Measurements from ENCODE around the gene EHF.

EHF gene

DNA sequence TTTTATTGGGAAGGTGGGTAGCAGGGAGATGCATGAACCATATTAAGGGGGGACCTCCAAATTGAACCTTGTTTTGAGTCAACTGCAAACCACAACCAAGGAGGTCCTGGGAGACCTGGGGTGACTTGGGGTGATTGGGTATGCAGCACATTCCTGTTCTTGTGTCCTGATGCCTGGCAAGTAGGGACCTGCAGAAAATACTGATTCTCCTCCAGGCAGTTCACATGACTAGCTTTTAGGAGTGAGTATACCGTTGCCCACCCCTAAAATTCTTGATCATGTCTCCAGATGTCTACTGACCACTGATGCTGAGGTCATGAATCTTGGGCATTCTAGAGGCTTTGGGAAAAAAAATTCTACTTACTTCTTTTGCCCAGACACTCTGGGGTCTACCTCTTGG, 6.3 kb downstream of the EHF start:
- H3K4me3 ChIP-seq (ENCODE audit: insufficient read depth, low read length, poor library complexity, severe bottlenecking) = no peak overlapping the region
- no peaks in the 10 kb centered on the region for H3K9me2 ChIP-seq (replicated peaks; ENCODE audit: insufficient read depth, low read length)
- TF ChIP-seq, protein P1, sequence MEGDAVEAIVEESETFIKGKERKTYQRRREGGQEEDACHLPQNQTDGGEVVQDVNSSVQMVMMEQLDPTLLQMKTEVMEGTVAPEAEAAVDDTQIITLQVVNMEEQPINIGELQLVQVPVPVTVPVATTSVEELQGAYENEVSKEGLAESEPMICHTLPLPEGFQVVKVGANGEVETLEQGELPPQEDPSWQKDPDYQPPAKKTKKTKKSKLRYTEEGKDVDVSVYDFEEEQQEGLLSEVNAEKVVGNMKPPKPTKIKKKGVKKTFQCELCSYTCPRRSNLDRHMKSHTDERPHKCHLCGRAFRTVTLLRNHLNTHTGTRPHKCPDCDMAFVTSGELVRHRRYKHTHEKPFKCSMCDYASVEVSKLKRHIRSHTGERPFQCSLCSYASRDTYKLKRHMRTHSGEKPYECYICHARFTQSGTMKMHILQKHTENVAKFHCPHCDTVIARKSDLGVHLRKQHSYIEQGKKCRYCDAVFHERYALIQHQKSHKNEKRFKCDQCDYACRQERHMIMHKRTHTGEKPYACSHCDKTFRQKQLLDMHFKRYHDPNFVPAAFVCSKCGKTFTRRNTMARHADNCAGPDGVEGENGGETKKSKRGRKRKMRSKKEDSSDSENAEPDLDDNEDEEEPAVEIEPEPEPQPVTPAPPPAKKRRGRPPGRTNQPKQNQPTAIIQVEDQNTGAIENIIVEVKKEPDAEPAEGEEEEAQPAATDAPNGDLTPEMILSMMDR (IDR thresholded peaks at IDR 0.05; ENCODE audit: insufficient read depth, low read length, poor library complexity, severe bottlenecking) = no peak
- TF ChIP-seq EZH2phosphoT487 (conservative IDR thresholded peaks at IDR 0.05; ENCODE audit: low read length) = no peak
- H3K36me3 ChIP-seq (ENCODE audit: low read length) = no peaks in the 10 kb centered on the region
- H3K27ac ChIP-seq (ENCODE audit: low read depth, low read length) = no peak overlapping the region
- no peak overlapping the region for H3K4me2 ChIP-seq (ENCODE audit: low read depth, low read length, poor library complexity, severe bottlenecking)
- no peaks in the 10 kb centered on the region for H4K20me1 ChIP-seq (ENCODE audit: low read depth, low read length)
- H3F3A ChIP-seq (ENCODE audit: insufficient read depth) = no peaks in the 10 kb centered on the region
- H3K79me2 ChIP-seq (ENCODE audit: insufficient read depth, low read length) = no peaks in the 10 kb centered on the region
- no peaks in the 10 kb centered on the region for H3K27me3 ChIP-seq (ENCODE audit: low read length)
- H2AFZ ChIP-seq (ENCODE audit: low read depth, low read length, severe bottlenecking) = no peak overlapping the region
- no peak overlapping the region for H3K9ac ChIP-seq (ENCODE audit: low read length)
- H3K9me3 ChIP-seq (ENCODE audit: insufficient read depth, low read length) = no peaks in the 10 kb centered on the region

DNA sequence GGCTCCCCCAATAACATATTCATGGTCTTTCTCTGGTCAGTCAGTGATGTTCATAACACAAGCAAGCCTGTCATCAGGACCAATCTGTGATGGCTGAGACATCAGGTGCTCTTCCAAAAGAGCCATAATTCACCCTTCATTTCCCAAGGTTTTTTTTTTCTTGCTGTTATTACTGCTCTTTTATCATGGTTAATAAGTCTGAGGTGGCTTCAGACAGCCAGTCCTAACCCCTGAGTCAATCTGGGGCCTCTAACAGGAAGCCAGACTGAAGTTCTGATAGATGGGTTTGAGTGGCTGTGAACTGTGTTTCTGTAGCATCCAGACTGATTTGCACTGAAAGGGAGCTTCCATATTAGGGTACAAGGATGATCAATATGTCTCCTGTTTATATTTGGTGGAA, 8.8 kb downstream of the EHF start:
- H3K4me2 ChIP-seq (ENCODE audit: low read depth, low read length, poor library complexity, severe bottlenecking) = no peak overlapping the region
- H3K27ac ChIP-seq (ENCODE audit: low read depth, low read length) = no peak overlapping the region
- H3K4me3 ChIP-seq (ENCODE audit: insufficient read depth, low read length, poor library complexity, severe bottlenecking) = no peak overlapping the region
- no peaks in the 10 kb centered on the region for H3F3A ChIP-seq (ENCODE audit: insufficient read depth)
- no peak overlapping the region for H2AFZ ChIP-seq (ENCODE audit: low read depth, low read length, severe bottlenecking)
- no peaks in the 10 kb centered on the region for H4K20me1 ChIP-seq (ENCODE audit: low read depth, low read length)
- no peaks in the 10 kb centered on the region for H3K36me3 ChIP-seq (ENCODE audit: low read length)
- no peaks in the 10 kb centered on the region for H3K79me2 ChIP-seq (ENCODE audit: insufficient read depth, low read length)
- H3K9me2 ChIP-seq (replicated peaks; ENCODE audit: insufficient read depth, low read length) = no peaks in the 10 kb centered on the region
- no peaks in the 10 kb centered on the region for H3K9me3 ChIP-seq (ENCODE audit: insufficient read depth, low read length)
- no peak overlapping the region for H3K9ac ChIP-seq (ENCODE audit: low read length)
- H3K27me3 ChIP-seq (ENCODE audit: low read length) = no peaks in the 10 kb centered on the region
- TF ChIP-seq, protein P1 (IDR thresholded peaks at IDR 0.05; ENCODE audit: insufficient read depth, low read length, poor library complexity, severe bottlenecking) = no peak
- no peak for TF ChIP-seq EZH2phosphoT487 (conservative IDR thresholded peaks at IDR 0.05; ENCODE audit: low read length)

DNA sequence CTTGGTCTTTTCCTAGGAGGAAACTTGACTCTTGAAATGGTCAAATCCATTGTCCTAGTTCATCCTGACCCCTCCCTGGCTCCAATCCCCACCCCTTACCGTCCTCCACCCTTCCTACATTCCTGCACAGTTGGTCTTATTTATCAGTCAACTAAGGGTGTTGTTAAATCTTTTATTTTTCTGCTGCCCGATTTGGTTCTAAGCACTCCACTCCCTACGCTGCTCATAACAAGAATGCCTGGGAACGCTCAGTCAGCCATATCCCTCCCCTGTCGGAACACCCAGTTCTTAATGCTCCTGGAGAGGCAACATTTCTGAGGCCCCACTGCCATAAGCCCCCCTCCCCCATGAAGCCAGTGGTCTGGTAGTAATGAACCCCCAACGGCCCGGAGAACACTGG, 9.7 kb downstream of the EHF start:
- no peak for TF ChIP-seq EZH2phosphoT487 (conservative IDR thresholded peaks at IDR 0.05; ENCODE audit: low read length)
- TF ChIP-seq, protein P1 (IDR thresholded peaks at IDR 0.05; ENCODE audit: insufficient read depth, low read length, poor library complexity, severe bottlenecking) = no peak
- H3F3A ChIP-seq (ENCODE audit: insufficient read depth) = no peaks in the 10 kb centered on the region
- H3K27me3 ChIP-seq (ENCODE audit: low read length) = no peaks in the 10 kb centered on the region

More for the DNA sequence above, 9.7 kb downstream of the EHF start:
- no peak overlapping the region for H3K4me3 ChIP-seq (ENCODE audit: insufficient read depth, low read length, poor library complexity, severe bottlenecking)
- no peaks in the 10 kb centered on the region for H3K36me3 ChIP-seq (ENCODE audit: low read length)
- H3K79me2 ChIP-seq (ENCODE audit: insufficient read depth, low read length) = no peaks in the 10 kb centered on the region
- H3K4me2 ChIP-seq (ENCODE audit: low read depth, low read length, poor library complexity, severe bottlenecking) = no peak overlapping the region
- no peaks in the 10 kb centered on the region for H4K20me1 ChIP-seq (ENCODE audit: low read depth, low read length)
- no peak overlapping the region for H3K27ac ChIP-seq (ENCODE audit: low read depth, low read length)
- H2AFZ ChIP-seq (ENCODE audit: low read depth, low read length, severe bottlenecking) = no peak overlapping the region
- no peaks in the 10 kb centered on the region for H3K9me3 ChIP-seq (ENCODE audit: insufficient read depth, low read length)
- H3K9me2 ChIP-seq (replicated peaks; ENCODE audit: insufficient read depth, low read length) = no peaks in the 10 kb centered on the region
- no peak overlapping the region for H3K9ac ChIP-seq (ENCODE audit: low read length)
